Measurements from ENCODE around the gene ATF7.
"Not testable (repeated sequence)": the region's sequence is repeated elsewhere in the genome, so short reads cannot be mapped to it uniquely, and the experiment has no call there.

ATF7 gene

GRCh38 chr12:53564941-53565340, 61.2 kb downstream of the ATF7 start:
- DNase-seq (ENCODE audit: low spot score), result no peak

GRCh38 chr12:53564278-53564677, 61.9 kb downstream of the ATF7 start:
- no peak for DNase-seq (ENCODE audit: low spot score)

- no peak for DNase-seq (ENCODE audit: low spot score)
Measured at GRCh38 chr12:53563452-53564028, 62.6 kb downstream of the ATF7 start.

- no peak for DNase-seq (ENCODE audit: low spot score)
Measured at GRCh38 chr12:53561590-53561953, 64.6 kb downstream of the ATF7 start.

- no peak for DNase-seq (ENCODE audit: low spot score)
Measured at GRCh38 chr12:53560912-53561589, 65.1 kb downstream of the ATF7 start.

- no peak for DNase-seq (ENCODE audit: low spot score)
Measured at GRCh38 chr12:53560351-53560750, 65.8 kb downstream of the ATF7 start.

GRCh38 chr12:53558631-53559030, 67.6 kb downstream of the ATF7 start:
- no peak for DNase-seq (ENCODE audit: low spot score)

GRCh38 chr12:53552361-53553327, 73.5 kb downstream of the ATF7 start:
- no peak for DNase-seq (ENCODE audit: low spot score)

- peak; percentile 56 for DNase-seq (ENCODE audit: low spot score)
Measured at GRCh38 chr12:53551889-53552291, 74.3 kb downstream of the ATF7 start.

GRCh38 chr12:53550595-53550994, 75.6 kb downstream of the ATF7 start:
- no peak for DNase-seq (ENCODE audit: low spot score)

GRCh38 chr12:53550131-53550530, 76.1 kb downstream of the ATF7 start:
- not testable (repeated sequence) for DNase-seq (ENCODE audit: low spot score)

GRCh38 chr12:53548354-53548753, 77.8 kb downstream of the ATF7 start:
- not testable (repeated sequence) for DNase-seq (ENCODE audit: low spot score)

GRCh38 chr12:53543539-53543938, 82.6 kb downstream of the ATF7 start:
- DNase-seq (ENCODE audit: low spot score), result peak; percentile 92

GRCh38 chr12:53539526-53539925, 86.7 kb downstream of the ATF7 start:
- DNase-seq (ENCODE audit: low spot score), result no peak

GRCh38 chr12:53538209-53538689, 87.9 kb downstream of the ATF7 start:
- peak; percentile 75 for DNase-seq (ENCODE audit: low spot score)

GRCh38 chr12:53536962-53537361, 89.2 kb downstream of the ATF7 start:
- DNase-seq (ENCODE audit: low spot score), result no peak

- DNase-seq (ENCODE audit: low spot score), result peak; percentile 62
Measured at GRCh38 chr12:53533471-53533870, 92.7 kb downstream of the ATF7 start.

- DNase-seq (ENCODE audit: low spot score), result no peak
Measured at GRCh38 chr12:53532524-53533445, 93.4 kb downstream of the ATF7 start.

GRCh38 chr12:53532021-53532420, 94.2 kb downstream of the ATF7 start:
- peak; percentile 27 for DNase-seq (ENCODE audit: low spot score)

GRCh38 chr12:53530920-53531319, 95.3 kb downstream of the ATF7 start:
- DNase-seq (ENCODE audit: low spot score), result no peak

- no peak for DNase-seq (ENCODE audit: low spot score)
Measured at GRCh38 chr12:53530061-53530460, 96.1 kb downstream of the ATF7 start.

GRCh38 chr12:53524476-53524875, 101.7 kb downstream of the ATF7 start:
- no peak for DNase-seq (ENCODE audit: low spot score)

Measured in Ammon's horn (tissue), 1 donor.